HG03135 (cell line): ENCODE measurements around the gene TUBA1B.
A peak's percentile ranks its signal among the peaks of the same experiment; 100 is the strongest.

ENCODE experiments used
- ATAC-seq: cut with Tn5 transposase; IDR thresholded peaks from one replicate; pipeline ENCODE4 v1.9.1; 2021; ENCODE audit warnings: mild to moderate bottlenecking, moderate library complexity; ENCODE audit not compliant: unreplicated experiment

Gene TUBA1B

GRCh38 chr12:49091056-49091835 is 39.9 kb downstream of the TUBA1B start:
- no peak for ATAC-seq

- no peak for ATAC-seq
These were observed 41.1 kb downstream of the TUBA1B start for GRCh38 chr12:49089821-49090773.

- no peak for ATAC-seq
These were observed 42.3 kb downstream of the TUBA1B start for GRCh38 chr12:49088932-49089330.

- peak; percentile 75 for ATAC-seq
These were observed 42.9 kb downstream of the TUBA1B start for GRCh38 chr12:49088150-49088931.

- ATAC-seq = no peak
These were observed 45.1 kb downstream of the TUBA1B start for GRCh38 chr12:49086116-49086515.

- ATAC-seq = no peak
These were observed 46.8 kb downstream of the TUBA1B start for GRCh38 chr12:49084438-49084837.

- no peak for ATAC-seq
These were observed 51.4 kb downstream of the TUBA1B start for GRCh38 chr12:49079793-49080192.
